Neuronal stem cell (in vitro differentiated cells): ENCODE measurements around the gene TMEM271.

Experiments used
- DNase-seq: peaks from one replicate; pipeline ENCODE4 v3.0.0-alpha.2; 2013; ENCODE audit warnings: low spot score
- H2AFZ ChIP-seq: one replicate; pipeline ENCODE4 v1.6.1; 2013; ENCODE audit warnings: mild to moderate bottlenecking, low read length, inconsistent platforms
- H2AK5ac ChIP-seq: 2 replicates; pipeline ENCODE4 v1.6.1; 2013; ENCODE audit warnings: low read depth, mild to moderate bottlenecking, inconsistent platforms, low read length, moderate library complexity, mixed read lengths
- H2BK120ac ChIP-seq: 2 replicates; pipeline ENCODE4 v1.6.1; 2013; ENCODE audit warnings: low read depth, mild to moderate bottlenecking, inconsistent platforms, low read length, moderate library complexity, mixed read lengths
- H2BK12ac ChIP-seq: one replicate; pipeline ENCODE4 v1.6.1; 2013; ENCODE audit warnings: low read length, inconsistent platforms
- H2BK15ac ChIP-seq: 2 replicates; pipeline ENCODE4 v1.6.1; 2013; ENCODE audit warnings: mild to moderate bottlenecking, low read length, inconsistent platforms, mixed read lengths
- H2BK5ac ChIP-seq: one replicate; pipeline ENCODE4 v1.6.1; 2013; ENCODE audit warnings: inconsistent platforms, mild to moderate bottlenecking, low read length, moderate library complexity
- H3K14ac ChIP-seq: one replicate; pipeline ENCODE4 v1.6.1; 2013; ENCODE audit warnings: low read length, inconsistent platforms
- H3K18ac ChIP-seq: 2 replicates; pipeline ENCODE4 v1.6.1; 2013; ENCODE audit warnings: low read length, inconsistent platforms
- H3K23ac ChIP-seq: 2 replicates; pipeline ENCODE4 v1.6.1; 2013; ENCODE audit warnings: low read depth, mild to moderate bottlenecking, mixed read lengths, low read length, inconsistent platforms; ENCODE audit not compliant: poor library complexity
- H3K27ac ChIP-seq: replicated peaks from 3 replicates; pipeline ENCODE4 v1.5.1; 2013; ENCODE audit warnings: low read length, inconsistent platforms
- H3K27me3 ChIP-seq, 3 experiments: 2 replicates each; pipeline ENCODE4 v1.6.1; 2013; ENCODE audit warnings: low read length in 3 of 3, mild to moderate bottlenecking in 2 of 3, inconsistent platforms in 1 of 3, low read depth in 1 of 3, mixed read lengths in 1 of 3, moderate library complexity in 1 of 3; ENCODE audit not compliant: control insufficient read depth in 3 of 3, insufficient read depth in 3 of 3
- H3K36me3 ChIP-seq, 2 donors: replicated peaks in 1 of 2; 2 replicates each; pipeline ENCODE4 v1.6.1; 2013; ENCODE audit warnings: low read length in 2 of 2; ENCODE audit not compliant: control insufficient read depth in 2 of 2, insufficient read depth in 2 of 2
- H3K4ac ChIP-seq: 2 replicates; pipeline ENCODE4 v1.6.1; 2013; ENCODE audit warnings: inconsistent platforms, mild to moderate bottlenecking, low read length, moderate library complexity
- H3K4me1 ChIP-seq, 2 donors: 1 replicate in 1 of 2; 2 replicates in 1 of 2; pipeline ENCODE4 v1.6.1; 2013; ENCODE audit warnings: low read length in 2 of 2, low read depth in 1 of 2; ENCODE audit not compliant: control insufficient read depth in 2 of 2, insufficient read depth in 1 of 2
- H3K4me2 ChIP-seq: one replicate; pipeline ENCODE4 v1.6.1; 2013; ENCODE audit warnings: mild to moderate bottlenecking, low read length, inconsistent platforms; ENCODE audit not compliant: insufficient read depth, poor library complexity, severe bottlenecking
- H3K4me3 ChIP-seq, 2 donors: 2 replicates each; pipeline ENCODE4 v1.5.1; 2013; ENCODE audit warnings: low read length in 2 of 2, mild to moderate bottlenecking in 2 of 2, inconsistent platforms in 1 of 2, moderate library complexity in 1 of 2
- H3K79me1 ChIP-seq: one replicate; pipeline ENCODE4 v1.6.1; 2013; ENCODE audit warnings: low read depth, mild to moderate bottlenecking, inconsistent platforms, low read length, moderate library complexity
- H3K9ac ChIP-seq: one replicate; pipeline ENCODE4 v1.6.1; 2013; ENCODE audit warnings: mild to moderate bottlenecking, low read depth, low read length, inconsistent platforms; ENCODE audit not compliant: poor library complexity
- H3K9me3 ChIP-seq, 2 donors: replicated peaks in 1 of 2; 2 replicates each; pipeline versions ENCODE3 to v1.6.1; 2013; ENCODE audit warnings: low read length in 2 of 2, mild to moderate bottlenecking in 2 of 2, inconsistent platforms in 1 of 2, low read depth in 1 of 2, mixed read lengths in 1 of 2, moderate library complexity in 1 of 2; ENCODE audit not compliant: control insufficient read depth in 2 of 2, insufficient read depth in 1 of 2
- H4K8ac ChIP-seq: one replicate; pipeline ENCODE4 v1.6.1; 2013; ENCODE audit warnings: low read depth, mild to moderate bottlenecking, inconsistent platforms, low read length, moderate library complexity
- H4K91ac ChIP-seq: one replicate; pipeline ENCODE4 v1.6.1; 2013; ENCODE audit warnings: low read length, low read depth, mild to moderate bottlenecking, inconsistent platforms; ENCODE audit not compliant: poor library complexity
- WGBS, 2 donors: extraction: QIAGEN DNeasy Blood & Tissue Kit; methylation state at CpG; one replicate each; pipeline ENCODE4 v1.1.7; 2013; ENCODE audit warnings: missing lambda C conversion rate in 2 of 2, mixed read lengths in 1 of 2; ENCODE audit not compliant: insufficient read length in 2 of 2, insufficient replicate concordance in 1 of 2; ENCODE audit errors: extremely low coverage in 2 of 2; 5-methylcytosine and 5-hydroxymethylcytosine counted together

The TMEM271 gene

DNA sequence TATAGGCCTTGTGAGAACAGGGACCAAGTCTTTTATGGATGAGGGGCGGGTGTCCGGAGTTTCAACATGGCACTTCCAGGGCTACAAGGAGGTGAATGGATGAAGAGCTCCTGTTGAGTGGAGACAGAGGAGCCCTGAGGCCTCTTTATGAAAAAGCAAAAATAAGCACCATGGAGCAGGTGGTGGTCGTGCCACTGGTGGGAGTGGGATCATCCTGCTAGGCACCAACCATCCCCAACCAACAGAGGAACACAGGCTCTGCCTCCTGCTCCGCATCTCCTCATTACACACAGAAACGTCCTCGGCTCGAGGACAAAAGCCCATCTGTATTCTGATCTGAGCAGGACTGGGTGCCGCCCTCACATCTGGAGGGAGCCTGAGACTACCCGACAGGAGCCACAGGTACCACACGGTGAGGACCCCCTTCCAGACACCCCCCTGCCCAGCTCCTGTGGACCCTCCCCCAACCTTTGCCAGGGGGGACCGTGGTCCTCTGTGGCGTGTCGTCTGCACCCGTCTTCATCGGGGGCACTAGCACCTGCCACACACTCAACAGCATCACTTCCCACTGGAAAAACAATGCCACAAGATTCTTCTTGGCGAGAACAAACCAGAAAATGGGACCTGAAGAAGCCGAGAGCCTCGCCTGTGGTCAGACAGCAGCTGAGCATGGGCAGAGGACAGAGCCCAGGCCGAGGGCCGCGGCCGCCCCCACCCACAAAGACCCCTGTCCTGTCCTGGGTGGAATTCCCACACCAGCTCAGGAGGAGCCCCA lies 45.4 kb upstream of the TMEM271 start:
- Histone ChIP-seq H2BK5ac (no peak overlapping the region), H3K36me3 (no peaks in the 10 kb centered on the region), H3K27me3 (peaks cover 0 to 3% (median 0%) of the 10 kb centered on the region in 3 experiments), H2AFZ (no peak overlapping the region), H2BK120ac (no peak overlapping the region), H3K18ac (peak overlapping the region; percentile 73), H3K79me1 (no peaks in the 10 kb centered on the region), H4K8ac (no peak overlapping the region), H3K23ac (no peak overlapping the region), H3K4me3 (no peak overlapping the region), H3K4me2 (no peak overlapping the region), H3K9ac (no peak overlapping the region), H2AK5ac (no peak overlapping the region), H3K9me3 (peaks cover 0 to 2% of the 10 kb centered on the region in 2 donors), H2BK12ac (no peak overlapping the region), H4K91ac (no peak overlapping the region), H3K14ac (no peak overlapping the region), H2BK15ac (no peak overlapping the region), H3K4ac (no peak overlapping the region), H3K27ac (no peak overlapping the region), H3K4me1 (peaks cover 3 to 14% of the 10 kb centered on the region in 2 donors)
- no CpG with 5 or more reads among the region's 22 CpGs for WGBS, 2 donors
- DNase-seq: no peak

DNA sequence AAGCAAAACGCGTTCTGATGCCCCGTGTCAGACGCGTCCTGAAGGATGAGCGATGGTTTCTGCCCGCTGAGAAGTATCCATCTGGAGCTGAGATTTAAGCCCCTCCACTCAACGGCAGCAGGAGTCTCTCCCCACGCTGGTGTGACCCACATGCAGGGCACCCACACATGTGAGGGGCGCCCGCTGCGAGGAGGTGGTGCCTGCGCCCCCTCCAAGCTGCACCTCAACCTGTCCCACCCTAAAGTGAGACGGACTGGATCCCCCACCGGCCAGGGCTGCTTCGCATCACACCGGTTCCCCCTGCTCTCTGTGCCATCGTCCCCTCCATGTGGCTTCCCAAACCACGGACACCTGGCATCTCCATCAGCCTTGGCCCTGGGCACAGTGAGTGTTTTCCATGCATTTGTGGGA lies 44.8 kb upstream of the TMEM271 start:
- Histone ChIP-seq H3K27me3 (peaks cover 0 to 3% (median 0%) of the 10 kb centered on the region in 3 experiments), H3K79me1 (no peaks in the 10 kb centered on the region), H3K4me1 (peaks cover 3 to 14% of the 10 kb centered on the region in 2 donors), H4K91ac (no peak overlapping the region), H2AK5ac (no peak overlapping the region), H4K8ac (no peak overlapping the region), H3K27ac (no peak overlapping the region), H2BK15ac (no peak overlapping the region), H2AFZ (no peak overlapping the region), H3K4me2 (no peak overlapping the region), H2BK5ac (no peak overlapping the region), H2BK120ac (no peak overlapping the region), H3K4me3 (peak overlapping the region in 1 of 2 donors; percentile 5), H3K9ac (no peak overlapping the region), H3K23ac (no peak overlapping the region), H3K9me3 (peaks cover 0 to 2% of the 10 kb centered on the region in 2 donors), H3K36me3 (no peaks in the 10 kb centered on the region), H3K18ac (peak overlapping the region; percentile 25), H2BK12ac (no peak overlapping the region), H3K14ac (no peak overlapping the region), H3K4ac (no peak overlapping the region)
- DNase-seq: no peak
- no CpG with 5 or more reads among the region's 19 CpGs for WGBS, 2 donors

DNA sequence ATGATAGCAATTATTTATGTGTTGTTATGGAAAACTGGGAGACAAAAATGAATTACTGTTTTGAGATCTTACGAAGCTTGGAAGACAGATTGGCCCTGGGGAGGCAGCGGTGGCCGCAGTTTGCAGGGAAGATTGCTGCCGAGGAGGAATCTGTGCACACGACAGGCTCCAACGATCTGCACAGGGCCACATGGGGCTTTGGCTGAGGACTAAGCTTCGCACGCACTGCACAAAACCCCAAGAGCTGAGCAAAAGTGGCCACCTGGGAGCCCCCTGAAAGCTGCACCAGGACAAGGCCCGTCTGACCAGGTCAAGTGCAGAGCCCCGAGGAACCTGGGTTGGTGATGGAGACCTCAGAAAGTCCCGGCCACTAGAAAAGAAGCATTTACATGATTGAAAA lies 44.1 kb upstream of the TMEM271 start:
- Histone ChIP-seq H3K27me3 (peaks cover 0 to 3% (median 0%) of the 10 kb centered on the region in 3 experiments), H4K91ac (no peak overlapping the region), H2AK5ac (no peak overlapping the region), H2BK120ac (no peak overlapping the region), H2BK15ac (no peak overlapping the region), H3K79me1 (no peaks in the 10 kb centered on the region), H2BK12ac (no peak overlapping the region), H3K4me3 (no peak overlapping the region), H3K18ac (no peak overlapping the region), H3K4ac (no peak overlapping the region), H3K23ac (no peak overlapping the region), H4K8ac (no peak overlapping the region), H3K14ac (no peak overlapping the region), H3K4me2 (no peak overlapping the region), H3K9me3 (peaks cover 0 to 2% of the 10 kb centered on the region in 2 donors), H2BK5ac (no peak overlapping the region), H3K27ac (no peak overlapping the region), H3K36me3 (no peaks in the 10 kb centered on the region), H3K4me1 (peaks cover 3 to 12% of the 10 kb centered on the region in 2 donors), H2AFZ (no peak overlapping the region), H3K9ac (no peak overlapping the region)
- no CpG with 5 or more reads among the region's 11 CpGs for WGBS, 2 donors
- DNase-seq: no peak
